Measurements from ENCODE around the gene SCYL1.

DNA sequence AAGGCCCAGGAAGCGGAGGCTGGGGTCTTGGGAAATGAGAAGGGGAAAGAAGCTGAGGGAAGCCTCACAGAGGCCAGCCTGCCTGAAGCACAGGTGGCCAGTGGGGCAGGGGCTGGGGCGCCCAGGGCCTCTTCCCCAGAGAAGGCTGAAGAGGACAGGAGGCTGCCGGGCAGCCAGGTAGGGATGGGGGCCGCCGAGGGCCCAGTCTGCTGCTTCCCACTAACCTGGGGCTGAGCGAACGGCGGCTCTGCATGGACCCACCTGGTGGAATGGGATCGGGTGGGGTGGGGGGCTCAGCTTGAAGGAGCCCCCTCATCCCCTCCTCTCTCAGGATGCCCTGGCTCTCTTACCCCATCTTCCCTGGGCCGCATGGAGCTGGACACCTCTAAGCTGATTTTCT, 58.7 kb downstream of the SCYL1 start:
- no peak for TF ChIP-seq CTCF (optimal IDR thresholded peaks at IDR 0.05 in 1 of 3, IDR thresholded peaks at IDR 0.05 in 1 of 3, conservative IDR thresholded peaks at IDR 0.05 in 1 of 3; ENCODE audit: extremely low read depth in 1 of 3, insufficient read depth in 2 of 3, low read length in 3 of 3)
- TF ChIP-seq EZH2 (IDR thresholded peaks at IDR 0.05; ENCODE audit: low read length), result no peak
